ENCODE measurements around the gene SMYD3. TPM values are rescaled to one million over a fixed set of nuclear protein-coding genes. Genes with fewer than 3 reads are reported as not detected.
A peak's percentile ranks its signal among the peaks of the same experiment; 100 is the strongest.

The SMYD3 gene
- total and polyA plus RNA-seq, 5 donors from 2014 or later: 17.7 to 36.6 (median 28.9) TPM

DNA sequence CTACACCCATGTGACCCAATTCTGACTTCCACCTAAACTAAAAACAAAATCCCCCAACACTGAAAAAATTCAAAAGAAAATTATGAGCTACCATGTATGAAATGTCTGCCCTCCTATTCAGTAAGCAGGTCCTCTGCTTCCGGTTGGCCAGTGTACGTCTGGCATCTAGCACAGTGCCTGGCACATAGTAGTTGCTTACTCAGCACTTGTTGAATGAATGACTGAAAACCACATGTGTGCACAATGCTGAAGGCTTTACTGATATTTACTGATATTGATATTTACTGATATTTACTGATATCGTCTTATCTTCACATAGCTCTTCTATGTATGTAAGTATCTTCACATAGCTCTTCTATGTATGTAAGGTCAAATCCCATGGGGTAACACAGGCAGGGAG lies 642.2 kb downstream of the SMYD3 start:
- no peaks in the 10 kb centered on the region for H3K27me3 Mint-ChIP-seq
- H3K9me3 Mint-ChIP-seq: peaks cover 0 to 3% (median 0%) of the 10 kb centered on the region in 7 donors

DNA sequence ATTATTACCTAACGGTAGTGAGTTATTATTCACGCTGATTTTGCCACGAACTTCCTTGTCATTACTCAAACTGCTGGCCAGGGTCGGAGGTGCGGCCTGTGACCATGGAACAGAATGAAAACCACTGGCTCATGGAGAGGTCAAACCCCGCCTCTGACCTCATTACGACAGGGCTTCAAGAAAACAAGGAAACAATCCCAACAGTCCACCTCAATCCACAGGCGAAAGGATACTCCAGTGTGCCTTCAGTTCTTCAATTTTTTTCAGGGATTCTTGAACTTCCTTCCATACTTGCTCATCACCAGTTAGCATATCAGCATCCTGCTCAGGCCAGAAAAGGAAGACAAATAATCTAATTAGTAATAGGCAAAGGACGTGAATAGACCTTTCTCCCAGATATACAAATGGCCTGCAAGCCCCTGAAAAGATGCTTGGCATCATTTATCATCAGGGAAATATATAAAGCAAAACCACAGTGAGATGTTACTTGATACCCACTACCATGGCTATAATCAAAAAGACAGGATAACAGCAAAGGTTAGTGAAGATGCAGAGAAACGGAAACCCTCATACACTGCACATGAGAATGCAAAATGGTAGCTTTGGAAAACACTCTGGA lies 643.4 kb downstream of the SMYD3 start:
- ATAC-seq (ENCODE audit: low read depth in 2 of 2): no peak
- no peaks in the 10 kb centered on the region for H3K9me3 ChIP-seq (ENCODE audit: control insufficient read depth in 2 of 2, low read length in 2 of 2)

More for the DNA sequence above, 642.2 kb downstream of the SMYD3 start:
- DNase-seq (no peak), ATAC-seq (ENCODE audit: low read depth in 2 of 2) (no peak)
- no peaks in the 10 kb centered on the region for H3K4me1 ChIP-seq (ENCODE audit: control insufficient read depth, insufficient read depth, low read length, poor library complexity, severe bottlenecking)
- Mint-ChIP-seq H3K4me3 (no peak overlapping the region), H3K4me1 (no peaks in the 10 kb centered on the region), H3K27ac (no peak overlapping the region), H3K36me3 (peaks cover 40% of the 10 kb centered on the region)
- H3K4me3 ChIP-seq (ENCODE audit: low read depth, low read length): no peak overlapping the region
- H3K9me3 ChIP-seq (ENCODE audit: control insufficient read depth in 2 of 2, low read length in 2 of 2): no peaks in the 10 kb centered on the region
- no peak overlapping the region for H3K27ac ChIP-seq (ENCODE audit: insufficient read depth, low read length, poor library complexity, severe bottlenecking)
- H3K27me3 ChIP-seq (ENCODE audit: control insufficient read depth, insufficient read depth, low read length): no peaks in the 10 kb centered on the region
- H3K36me3 ChIP-seq (ENCODE audit: control insufficient read depth, insufficient read depth, low read length): no peaks in the 10 kb centered on the region

DNA sequence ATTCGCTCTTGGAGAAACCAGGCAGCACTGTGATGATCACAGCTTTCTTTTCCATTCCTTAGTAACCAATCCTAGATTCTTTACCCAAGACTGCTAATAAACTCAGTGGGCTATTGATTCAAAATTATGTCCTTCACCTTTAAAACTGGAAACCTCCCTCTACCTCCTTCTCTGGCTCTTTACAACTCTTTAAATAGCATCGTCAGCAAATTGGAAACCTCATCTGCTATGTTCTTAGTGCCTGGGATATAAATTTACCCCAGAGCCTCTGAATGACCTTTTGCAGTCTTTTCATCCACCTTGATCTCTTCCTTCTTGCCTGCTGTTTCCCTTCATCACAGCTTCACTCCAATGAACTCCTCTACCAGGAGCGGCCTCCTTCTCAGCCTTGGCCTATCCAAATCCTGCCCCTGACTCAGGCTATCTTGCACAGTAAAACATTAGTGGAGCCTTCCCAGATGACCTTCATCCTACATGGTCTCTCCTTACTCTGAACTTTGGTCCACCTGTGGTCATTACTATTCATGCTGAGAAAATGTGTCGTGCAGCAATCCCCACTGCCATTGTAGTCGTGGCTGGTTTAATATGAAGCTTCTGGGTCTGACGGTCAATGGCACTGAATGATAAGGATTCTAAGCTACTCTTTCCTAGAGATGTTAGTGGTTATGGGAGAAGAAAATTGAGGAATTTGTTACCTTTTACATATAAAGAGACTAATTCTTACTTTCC lies 644.1 kb downstream of the SMYD3 start:
- Mint-ChIP-seq H3K27ac (peak overlapping the region in 1 of 3 donors; percentile 43), H3K9me3 (peaks cover 0 to 1% (median 0%) of the 10 kb centered on the region in 7 donors), H3K27me3 (no peaks in the 10 kb centered on the region), H3K4me3 (no peak overlapping the region), H3K36me3 (peaks cover 41% of the 10 kb centered on the region), H3K4me1 (no peaks in the 10 kb centered on the region)
- no peak for DNase-seq
- Histone ChIP-seq H3K4me3 (ENCODE audit: low read depth, low read length) (no peak overlapping the region), H3K4me1 (ENCODE audit: control insufficient read depth, insufficient read depth, low read length, poor library complexity, severe bottlenecking) (no peaks in the 10 kb centered on the region), H3K27me3 (ENCODE audit: control insufficient read depth, insufficient read depth, low read length) (no peaks in the 10 kb centered on the region), H3K27ac (ENCODE audit: insufficient read depth, low read length, poor library complexity, severe bottlenecking) (no peak overlapping the region), H3K9me3 (ENCODE audit: control insufficient read depth in 2 of 2, low read length in 2 of 2) (no peaks in the 10 kb centered on the region), H3K36me3 (ENCODE audit: control insufficient read depth, insufficient read depth, low read length) (no peaks in the 10 kb centered on the region)
- ATAC-seq (ENCODE audit: low read depth in 2 of 2): no peak

More for the DNA sequence above, 643.4 kb downstream of the SMYD3 start:
- no peaks in the 10 kb centered on the region for H3K4me1 Mint-ChIP-seq
- no peak for DNase-seq
- Histone ChIP-seq H3K36me3 (ENCODE audit: control insufficient read depth, insufficient read depth, low read length) (no peaks in the 10 kb centered on the region), H3K27ac (ENCODE audit: insufficient read depth, low read length, poor library complexity, severe bottlenecking) (no peak overlapping the region), H3K4me3 (ENCODE audit: low read depth, low read length) (no peak overlapping the region), H3K27me3 (ENCODE audit: control insufficient read depth, insufficient read depth, low read length) (no peaks in the 10 kb centered on the region), H3K4me1 (ENCODE audit: control insufficient read depth, insufficient read depth, low read length, poor library complexity, severe bottlenecking) (no peaks in the 10 kb centered on the region)
- peaks cover 36% of the 10 kb centered on the region for H3K36me3 Mint-ChIP-seq
- H3K9me3 Mint-ChIP-seq: peaks cover 0 to 1% (median 0%) of the 10 kb centered on the region in 7 donors
- H3K27ac Mint-ChIP-seq: no peak overlapping the region
- H3K4me3 Mint-ChIP-seq: no peak overlapping the region
- no peaks in the 10 kb centered on the region for H3K27me3 Mint-ChIP-seq

DNA sequence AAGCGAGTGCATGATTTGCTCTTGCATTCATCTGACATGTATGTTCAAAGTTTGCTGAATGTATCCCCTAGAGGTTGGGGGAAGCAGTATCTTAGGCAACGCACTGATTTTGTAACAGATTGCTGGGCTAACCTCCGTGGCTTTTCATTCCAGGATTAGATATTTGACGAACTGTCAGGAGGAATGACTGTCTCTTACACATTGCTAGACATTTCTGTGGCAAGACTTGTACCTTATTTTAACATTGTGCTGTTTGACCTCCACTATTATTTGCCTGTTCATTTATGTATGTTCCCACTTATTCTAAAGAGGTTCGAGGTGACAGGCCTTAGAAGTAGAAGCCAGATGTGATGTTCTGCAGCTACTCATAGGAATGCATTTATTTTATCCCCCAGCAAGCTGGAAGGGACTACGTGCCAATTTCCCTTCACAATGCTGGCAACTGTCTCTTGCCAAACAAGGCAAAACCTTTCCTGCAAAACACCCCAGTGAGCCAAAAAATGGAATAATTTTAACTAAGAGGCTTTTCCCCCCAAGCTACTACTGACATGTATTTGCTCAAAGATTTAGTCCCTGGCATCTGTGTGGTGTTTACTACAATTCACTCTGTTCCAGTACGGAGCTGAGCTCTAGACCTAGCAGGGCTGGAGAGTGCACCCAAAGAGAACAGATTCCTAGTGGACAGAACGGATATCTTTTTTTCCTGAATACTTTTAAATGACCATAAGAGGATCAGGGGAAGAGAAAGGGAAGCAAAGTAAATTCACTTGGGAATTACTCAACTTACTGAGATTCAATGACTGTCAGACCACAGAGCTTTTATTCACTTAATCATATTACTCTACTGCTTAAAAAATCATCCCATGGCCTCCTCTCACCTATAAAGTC lies 646.2 kb downstream of the SMYD3 start:
- H3K4me1 Mint-ChIP-seq: no peaks in the 10 kb centered on the region
- Histone ChIP-seq H3K27me3 (ENCODE audit: control insufficient read depth, insufficient read depth, low read length) (no peaks in the 10 kb centered on the region), H3K4me3 (ENCODE audit: low read depth, low read length) (no peak overlapping the region), H3K9me3 (ENCODE audit: control insufficient read depth in 2 of 2, low read length in 2 of 2) (no peaks in the 10 kb centered on the region), H3K4me1 (ENCODE audit: control insufficient read depth, insufficient read depth, low read length, poor library complexity, severe bottlenecking) (no peaks in the 10 kb centered on the region), H3K27ac (ENCODE audit: insufficient read depth, low read length, poor library complexity, severe bottlenecking) (no peak overlapping the region), H3K36me3 (ENCODE audit: control insufficient read depth, insufficient read depth, low read length) (no peaks in the 10 kb centered on the region)
- no peak for DNase-seq
- no peaks in the 10 kb centered on the region for H3K27me3 Mint-ChIP-seq
- H3K27ac Mint-ChIP-seq: no peak overlapping the region
- peaks cover 0 to 1% (median 0%) of the 10 kb centered on the region in 7 donors for H3K9me3 Mint-ChIP-seq
- H3K36me3 Mint-ChIP-seq: peaks cover 52% of the 10 kb centered on the region
- ATAC-seq (ENCODE audit: low read depth in 2 of 2): no peak
- no peak overlapping the region for H3K4me3 Mint-ChIP-seq

DNA sequence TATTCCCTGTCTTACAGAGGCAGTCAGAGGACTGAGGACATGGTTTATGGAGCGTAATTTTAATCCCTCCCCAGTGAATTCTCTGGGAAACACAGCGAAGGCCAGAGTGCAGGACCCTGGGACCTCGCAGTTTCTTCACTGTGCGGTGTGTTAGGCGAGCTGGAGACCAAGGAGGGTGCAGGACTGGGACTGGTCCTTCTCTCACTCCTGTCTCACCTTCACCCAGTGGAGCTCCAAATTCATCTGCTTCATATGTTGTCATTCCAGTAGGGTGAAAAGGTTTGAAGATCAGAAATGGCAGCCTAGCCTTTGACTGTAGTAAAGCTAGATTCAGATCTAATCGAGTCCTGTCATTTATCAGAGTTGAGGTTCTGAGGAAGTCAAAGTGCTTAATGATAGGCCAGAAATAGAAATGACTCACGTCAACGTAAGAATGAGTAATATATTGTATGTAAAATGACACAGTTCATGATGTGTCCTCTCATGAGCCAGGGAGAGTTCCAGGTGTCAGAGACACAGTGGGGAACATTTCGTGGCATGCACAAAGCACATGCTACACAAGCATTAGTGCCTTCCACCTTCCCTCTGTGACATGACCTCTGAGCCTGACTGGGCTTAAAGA lies 647.5 kb downstream of the SMYD3 start:
- H3K9me3 ChIP-seq (ENCODE audit: control insufficient read depth in 2 of 2, low read length in 2 of 2): no peaks in the 10 kb centered on the region
- DNase-seq: no peak
- H3K27ac Mint-ChIP-seq: no peak overlapping the region
- H3K4me3 ChIP-seq (ENCODE audit: low read depth, low read length): no peak overlapping the region
- H3K4me3 Mint-ChIP-seq: no peak overlapping the region
- peaks cover 0 to 3% (median 1%) of the 10 kb centered on the region in 7 donors for H3K9me3 Mint-ChIP-seq
- no peaks in the 10 kb centered on the region for H3K4me1 ChIP-seq (ENCODE audit: control insufficient read depth, insufficient read depth, low read length, poor library complexity, severe bottlenecking)
- H3K27me3 ChIP-seq (ENCODE audit: control insufficient read depth, insufficient read depth, low read length): no peaks in the 10 kb centered on the region
- no peaks in the 10 kb centered on the region for H3K36me3 ChIP-seq (ENCODE audit: control insufficient read depth, insufficient read depth, low read length)
- peaks cover 56% of the 10 kb centered on the region for H3K36me3 Mint-ChIP-seq
- H3K27ac ChIP-seq (ENCODE audit: insufficient read depth, low read length, poor library complexity, severe bottlenecking): no peak overlapping the region
- no peaks in the 10 kb centered on the region for H3K4me1 Mint-ChIP-seq
- ATAC-seq (ENCODE audit: low read depth in 2 of 2): no peak
- no peaks in the 10 kb centered on the region for H3K27me3 Mint-ChIP-seq

DNA sequence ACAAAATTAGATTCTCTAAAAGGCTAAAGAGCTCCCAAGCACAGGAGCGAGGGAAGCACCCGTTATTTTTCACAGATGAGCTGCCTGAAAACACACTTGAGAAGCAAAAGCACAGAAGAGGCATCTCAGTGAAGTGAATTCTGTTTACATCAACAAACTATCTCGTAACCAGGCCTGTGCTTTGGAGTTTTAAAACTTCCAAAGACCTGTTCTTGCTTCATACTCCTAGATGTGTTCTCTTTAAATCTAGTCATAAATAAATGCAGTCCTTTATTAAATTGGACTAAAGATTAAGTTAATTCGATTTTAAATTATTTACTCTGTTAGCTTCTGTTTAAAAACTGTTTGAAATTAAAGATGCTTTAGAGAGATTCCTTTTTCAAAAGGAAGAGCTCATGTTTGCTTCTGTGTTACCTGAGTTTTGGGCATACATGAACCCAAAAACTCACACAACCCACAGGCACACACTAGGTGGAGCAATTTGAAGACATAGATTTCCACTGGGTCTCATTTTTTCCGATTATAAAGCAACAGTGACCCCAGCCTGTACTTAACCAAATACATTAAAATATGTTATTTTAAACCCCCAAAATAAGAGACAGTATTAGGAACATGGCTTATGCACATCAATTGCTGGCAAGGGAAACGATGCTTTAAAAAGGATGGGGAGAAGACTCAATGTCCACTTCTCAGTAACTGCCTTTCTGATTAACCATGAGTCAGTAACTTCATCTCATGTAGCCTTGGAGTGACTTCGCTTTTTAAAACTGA lies 648.2 kb downstream of the SMYD3 start:
- H3K27ac Mint-ChIP-seq: no peak overlapping the region
- ATAC-seq (ENCODE audit: low read depth in 2 of 2): no peak
- H3K27me3 Mint-ChIP-seq: no peaks in the 10 kb centered on the region
- H3K9me3 ChIP-seq (ENCODE audit: control insufficient read depth in 2 of 2, low read length in 2 of 2): no peaks in the 10 kb centered on the region
- no peak overlapping the region for H3K4me3 Mint-ChIP-seq
- H3K4me3 ChIP-seq (ENCODE audit: low read depth, low read length): no peak overlapping the region
- no peaks in the 10 kb centered on the region for H3K27me3 ChIP-seq (ENCODE audit: control insufficient read depth, insufficient read depth, low read length)
- H3K27ac ChIP-seq (ENCODE audit: insufficient read depth, low read length, poor library complexity, severe bottlenecking): no peak overlapping the region
- H3K9me3 Mint-ChIP-seq: peaks cover 0 to 6% (median 2%) of the 10 kb centered on the region in 7 donors
- no peaks in the 10 kb centered on the region for H3K4me1 ChIP-seq (ENCODE audit: control insufficient read depth, insufficient read depth, low read length, poor library complexity, severe bottlenecking)
- DNase-seq: no peak
- H3K36me3 Mint-ChIP-seq: peaks cover 61% of the 10 kb centered on the region
- H3K36me3 ChIP-seq (ENCODE audit: control insufficient read depth, insufficient read depth, low read length): no peaks in the 10 kb centered on the region
- H3K4me1 Mint-ChIP-seq: no peaks in the 10 kb centered on the region

All from CD4-positive, CD25-positive, alpha-beta regulatory T cell (primary cell).